ENCODE results near the gene SAMD14.

The SAMD14 gene

GRCh38 chr17:50164697-50164988 lies 34.7 kb upstream of the SAMD14 start:
- Histone ChIP-seq H3K27ac (ENCODE audit: low read depth, low read length, severe bottlenecking) (no peak overlapping the region), H3K4me3 (ENCODE audit: extremely low read depth, insufficient read depth, low read length, poor library complexity, severe bottlenecking) (no peak overlapping the region), H3K36me3 (ENCODE audit: control insufficient read depth, insufficient read depth, low read length) (no peaks in the 10 kb centered on the region), H3K9me3 (ENCODE audit: control insufficient read depth, low read length) (no peaks in the 10 kb centered on the region), H3K4me1 (ENCODE audit: control insufficient read depth, insufficient read depth, low read length, poor library complexity, severe bottlenecking) (peaks cover 9% of the 10 kb centered on the region)
- WGBS, 2 experiments (ENCODE audit: insufficient coverage in 2 of 2) = 91 to 100% methylated on average over 1 to 2 of the region's 2 CpGs

GRCh38 chr17:50163843-50164696 lies 34.1 kb upstream of the SAMD14 start:
- H3K4me1 ChIP-seq (ENCODE audit: control insufficient read depth, insufficient read depth, low read length, poor library complexity, severe bottlenecking) = peaks cover 9% of the 10 kb centered on the region
- H3K36me3 ChIP-seq (ENCODE audit: control insufficient read depth, insufficient read depth, low read length) = no peaks in the 10 kb centered on the region
- 89 to 93% methylated on average over 6 to 7 of the region's 11 CpGs for WGBS, 2 experiments (ENCODE audit: insufficient coverage in 2 of 2)
- no peaks in the 10 kb centered on the region for H3K9me3 ChIP-seq (ENCODE audit: control insufficient read depth, low read length)
- H3K4me3 ChIP-seq (ENCODE audit: extremely low read depth, insufficient read depth, low read length, poor library complexity, severe bottlenecking) = no peak overlapping the region
- H3K27ac ChIP-seq (ENCODE audit: low read depth, low read length, severe bottlenecking) = no peak overlapping the region

- WGBS, 2 experiments (ENCODE audit: insufficient coverage in 2 of 2) = 91 to 100% methylated on average over 5 of the region's 8 CpGs
- H3K27ac ChIP-seq (ENCODE audit: low read depth, low read length, severe bottlenecking) = no peak overlapping the region
- H3K36me3 ChIP-seq (ENCODE audit: control insufficient read depth, insufficient read depth, low read length) = no peaks in the 10 kb centered on the region
- H3K9me3 ChIP-seq (ENCODE audit: control insufficient read depth, low read length) = no peaks in the 10 kb centered on the region
- H3K4me1 ChIP-seq (ENCODE audit: control insufficient read depth, insufficient read depth, low read length, poor library complexity, severe bottlenecking) = peaks cover 9% of the 10 kb centered on the region
- H3K4me3 ChIP-seq (ENCODE audit: extremely low read depth, insufficient read depth, low read length, poor library complexity, severe bottlenecking) = no peak overlapping the region
Observed at GRCh38 chr17:50162466-50163254, 32.7 kb upstream of the SAMD14 start.

GRCh38 chr17:50161911-50162288 lies 31.9 kb upstream of the SAMD14 start:
- Histone ChIP-seq H3K4me3 (ENCODE audit: extremely low read depth, insufficient read depth, low read length, poor library complexity, severe bottlenecking) (no peak overlapping the region), H3K4me1 (ENCODE audit: control insufficient read depth, insufficient read depth, low read length, poor library complexity, severe bottlenecking) (peaks cover 9% of the 10 kb centered on the region), H3K27ac (ENCODE audit: low read depth, low read length, severe bottlenecking) (peak overlapping the region; percentile 47), H3K36me3 (ENCODE audit: control insufficient read depth, insufficient read depth, low read length) (no peaks in the 10 kb centered on the region), H3K9me3 (ENCODE audit: control insufficient read depth, low read length) (no peaks in the 10 kb centered on the region)
- 80 to 82% methylated on average over 13 to 16 of the region's 16 CpGs for WGBS, 2 experiments (ENCODE audit: insufficient coverage in 2 of 2)

GRCh38 chr17:50161023-50161910 lies 31.3 kb upstream of the SAMD14 start:
- H3K4me3 ChIP-seq (ENCODE audit: extremely low read depth, insufficient read depth, low read length, poor library complexity, severe bottlenecking) = peak overlapping the region; percentile 35
- H3K9me3 ChIP-seq (ENCODE audit: control insufficient read depth, low read length) = no peaks in the 10 kb centered on the region
- no peaks in the 10 kb centered on the region for H3K36me3 ChIP-seq (ENCODE audit: control insufficient read depth, insufficient read depth, low read length)
- H3K4me1 ChIP-seq (ENCODE audit: control insufficient read depth, insufficient read depth, low read length, poor library complexity, severe bottlenecking) = peaks cover 7% of the 10 kb centered on the region
- 3% methylated on average over 27 to 34 of the region's 53 CpGs for WGBS, 2 experiments (ENCODE audit: insufficient coverage in 2 of 2)
- peak overlapping the region; percentile 66 for H3K27ac ChIP-seq (ENCODE audit: low read depth, low read length, severe bottlenecking)

GRCh38 chr17:50157891-50158290 lies 27.9 kb upstream of the SAMD14 start:
- no peaks in the 10 kb centered on the region for H3K36me3 ChIP-seq (ENCODE audit: control insufficient read depth, insufficient read depth, low read length)
- H3K27ac ChIP-seq (ENCODE audit: low read depth, low read length, severe bottlenecking) = no peak overlapping the region
- no peaks in the 10 kb centered on the region for H3K9me3 ChIP-seq (ENCODE audit: control insufficient read depth, low read length)
- WGBS, 2 experiments (ENCODE audit: insufficient coverage in 2 of 2) = 85 to 93% methylated on average over 4 of the region's 4 CpGs
- H3K4me3 ChIP-seq (ENCODE audit: extremely low read depth, insufficient read depth, low read length, poor library complexity, severe bottlenecking) = no peak overlapping the region
- peaks cover 18% of the 10 kb centered on the region for H3K4me1 ChIP-seq (ENCODE audit: control insufficient read depth, insufficient read depth, low read length, poor library complexity, severe bottlenecking)

- peaks cover 25% of the 10 kb centered on the region for H3K4me1 ChIP-seq (ENCODE audit: control insufficient read depth, insufficient read depth, low read length, poor library complexity, severe bottlenecking)
- no peak overlapping the region for H3K27ac ChIP-seq (ENCODE audit: low read depth, low read length, severe bottlenecking)
- no peak overlapping the region for H3K4me3 ChIP-seq (ENCODE audit: extremely low read depth, insufficient read depth, low read length, poor library complexity, severe bottlenecking)
- no peaks in the 10 kb centered on the region for H3K9me3 ChIP-seq (ENCODE audit: control insufficient read depth, low read length)
- WGBS, 2 experiments (ENCODE audit: insufficient coverage in 2 of 2) = 93 to 100% methylated on average over 1 to 3 of the region's 8 CpGs
- no peaks in the 10 kb centered on the region for H3K36me3 ChIP-seq (ENCODE audit: control insufficient read depth, insufficient read depth, low read length)
Observed at GRCh38 chr17:50155115-50155819, 25.3 kb upstream of the SAMD14 start.

- Histone ChIP-seq H3K4me3 (ENCODE audit: extremely low read depth, insufficient read depth, low read length, poor library complexity, severe bottlenecking) (no peak overlapping the region), H3K4me1 (ENCODE audit: control insufficient read depth, insufficient read depth, low read length, poor library complexity, severe bottlenecking) (peaks cover 25% of the 10 kb centered on the region), H3K9me3 (ENCODE audit: control insufficient read depth, low read length) (no peaks in the 10 kb centered on the region), H3K36me3 (ENCODE audit: control insufficient read depth, insufficient read depth, low read length) (no peaks in the 10 kb centered on the region), H3K27ac (ENCODE audit: low read depth, low read length, severe bottlenecking) (no peak overlapping the region)
- WGBS, 2 experiments (ENCODE audit: insufficient coverage in 2 of 2) = no CpG with 5 or more reads among the region's 1 CpG
Observed at GRCh38 chr17:50154604-50155003, 24.6 kb upstream of the SAMD14 start.

- Histone ChIP-seq H3K36me3 (ENCODE audit: control insufficient read depth, insufficient read depth, low read length) (no peaks in the 10 kb centered on the region), H3K27ac (ENCODE audit: low read depth, low read length, severe bottlenecking) (no peak overlapping the region), H3K4me3 (ENCODE audit: extremely low read depth, insufficient read depth, low read length, poor library complexity, severe bottlenecking) (no peak overlapping the region), H3K9me3 (ENCODE audit: control insufficient read depth, low read length) (no peaks in the 10 kb centered on the region), H3K4me1 (ENCODE audit: control insufficient read depth, insufficient read depth, low read length, poor library complexity, severe bottlenecking) (peaks cover 25% of the 10 kb centered on the region)
- 95 to 96% methylated on average over 11 to 13 of the region's 16 CpGs for WGBS, 2 experiments (ENCODE audit: insufficient coverage in 2 of 2)
Observed at GRCh38 chr17:50153650-50154575, 24.0 kb upstream of the SAMD14 start.

Measured in mesodermal cell (in vitro differentiated cells).